ENCODE measurements around the gene IKZF1. TPM values are rescaled to one million over a fixed set of nuclear protein-coding genes. Genes with fewer than 3 reads are reported as not detected.

The IKZF1 gene
- total RNA-seq, 4 donors from 2014 or later: 25.3 to 108 (median 31.7) TPM

DNA sequence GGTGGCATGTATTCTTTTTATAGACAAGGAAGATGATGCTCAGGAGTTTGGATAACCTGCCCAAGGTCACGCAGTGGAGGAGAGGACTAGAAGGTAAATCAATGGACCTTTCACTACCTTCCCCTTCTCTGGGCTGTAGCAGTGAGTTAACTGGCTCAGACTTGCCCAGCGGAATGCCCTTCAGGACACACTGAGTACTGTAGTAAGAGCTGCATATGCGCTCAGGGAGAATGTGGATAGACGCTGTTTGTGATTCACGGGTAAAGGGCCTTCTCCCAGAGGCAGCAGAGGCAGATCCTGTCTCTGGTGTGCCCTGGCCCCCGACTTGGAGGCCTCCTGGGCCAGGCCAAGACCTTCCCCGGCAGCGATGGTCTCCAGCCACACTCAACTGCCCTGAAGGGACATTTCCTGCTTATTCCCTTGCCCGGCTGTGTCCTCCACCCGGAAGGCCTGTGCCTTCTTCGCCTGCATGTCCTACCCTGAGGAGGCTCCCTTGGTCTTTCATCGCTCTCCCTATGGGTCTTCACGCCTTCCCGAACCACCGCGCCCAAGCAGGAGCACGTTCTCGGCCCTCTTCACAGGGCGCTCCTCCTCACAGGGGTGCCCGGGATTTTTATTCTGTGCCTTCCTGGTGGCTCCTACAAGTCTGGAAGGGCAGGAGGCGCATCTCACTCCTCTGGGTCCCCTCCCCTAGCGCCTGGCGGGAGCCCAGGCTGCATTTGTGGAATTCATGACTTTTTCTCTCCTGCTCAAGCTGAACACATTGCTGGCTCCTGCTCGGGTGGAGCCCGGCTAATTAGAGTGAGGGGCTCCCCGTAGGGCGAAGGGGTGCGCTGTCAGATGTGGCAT lies 1.8 kb upstream of the IKZF1 start:
- H3K4me1 ChIP-seq: no peaks in the 10 kb centered on the region
- H3K27me3 ChIP-seq: peaks cover 0 to 2% of the 10 kb centered on the region in 2 donors
- H3K27ac ChIP-seq: peak overlapping the region in 2 of 4 donors; percentile 30 to 95
- no peak for TF ChIP-seq POLR2A (IDR thresholded peaks at IDR 0.05)
- TF ChIP-seq, protein P1, sequence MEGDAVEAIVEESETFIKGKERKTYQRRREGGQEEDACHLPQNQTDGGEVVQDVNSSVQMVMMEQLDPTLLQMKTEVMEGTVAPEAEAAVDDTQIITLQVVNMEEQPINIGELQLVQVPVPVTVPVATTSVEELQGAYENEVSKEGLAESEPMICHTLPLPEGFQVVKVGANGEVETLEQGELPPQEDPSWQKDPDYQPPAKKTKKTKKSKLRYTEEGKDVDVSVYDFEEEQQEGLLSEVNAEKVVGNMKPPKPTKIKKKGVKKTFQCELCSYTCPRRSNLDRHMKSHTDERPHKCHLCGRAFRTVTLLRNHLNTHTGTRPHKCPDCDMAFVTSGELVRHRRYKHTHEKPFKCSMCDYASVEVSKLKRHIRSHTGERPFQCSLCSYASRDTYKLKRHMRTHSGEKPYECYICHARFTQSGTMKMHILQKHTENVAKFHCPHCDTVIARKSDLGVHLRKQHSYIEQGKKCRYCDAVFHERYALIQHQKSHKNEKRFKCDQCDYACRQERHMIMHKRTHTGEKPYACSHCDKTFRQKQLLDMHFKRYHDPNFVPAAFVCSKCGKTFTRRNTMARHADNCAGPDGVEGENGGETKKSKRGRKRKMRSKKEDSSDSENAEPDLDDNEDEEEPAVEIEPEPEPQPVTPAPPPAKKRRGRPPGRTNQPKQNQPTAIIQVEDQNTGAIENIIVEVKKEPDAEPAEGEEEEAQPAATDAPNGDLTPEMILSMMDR (IDR thresholded peaks at IDR 0.05): no peak
- no peaks in the 10 kb centered on the region for H3K36me3 ChIP-seq
- no peak overlapping the region for H3K4me3 ChIP-seq
- DNase-seq: no peak
- no peaks in the 10 kb centered on the region for H3K9me3 ChIP-seq

DNA sequence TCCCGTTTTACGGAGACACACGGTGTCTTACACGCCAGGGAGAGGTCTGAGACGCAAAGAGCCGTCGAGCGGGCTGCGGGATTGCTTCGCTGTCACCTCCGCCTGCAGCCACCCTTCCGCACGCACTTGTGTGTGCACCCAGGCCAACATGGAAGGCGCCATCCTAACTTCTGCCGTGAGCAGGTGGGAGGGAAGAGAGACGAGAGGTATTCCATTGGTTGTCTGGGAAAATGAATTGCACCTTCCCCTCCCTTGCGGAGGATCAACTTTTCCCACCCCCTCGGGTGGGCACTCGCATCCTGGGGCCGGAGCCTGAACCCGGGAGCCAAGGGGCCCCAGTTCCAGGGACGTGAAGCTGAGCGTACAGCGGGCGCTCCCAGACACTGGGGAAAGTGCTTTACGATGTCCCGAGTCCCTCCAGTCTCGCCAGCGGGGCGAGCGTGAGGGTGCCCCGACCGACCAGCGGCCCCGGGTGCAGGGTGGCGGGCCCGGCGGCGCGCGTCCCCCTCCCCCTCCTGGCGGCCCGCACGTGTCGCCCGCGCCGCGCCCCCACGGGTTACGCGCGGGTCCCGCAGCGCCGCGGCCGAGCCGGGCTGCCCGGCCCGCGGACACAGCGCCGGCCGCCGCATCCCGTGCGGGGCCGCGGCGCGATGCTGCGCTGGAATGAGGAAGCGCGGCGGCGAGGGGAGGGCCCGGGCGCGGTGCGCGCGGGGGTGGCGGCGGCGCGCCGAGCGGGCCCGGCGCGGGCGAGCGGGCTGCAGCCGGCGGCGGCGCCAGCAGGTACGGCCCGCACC lies 984 bp upstream of the IKZF1 start:
- Histone ChIP-seq H3K9me3 (no peaks in the 10 kb centered on the region), H3K4me1 (no peaks in the 10 kb centered on the region), H3K36me3 (no peaks in the 10 kb centered on the region), H3K4me3 (peak overlapping the region; percentile 57 to 75 (median 64)), H3K27ac (peak overlapping the region; percentile 84 to 95 (median 87)), H3K27me3 (peaks cover 0 to 2% of the 10 kb centered on the region in 2 donors)
- TF ChIP-seq POLR2A (IDR thresholded peaks at IDR 0.05): no peak
- TF ChIP-seq, protein P1 (IDR thresholded peaks at IDR 0.05): no peak
- peak in 2 of 3 donors; percentile 44 to 58 for DNase-seq

DNA sequence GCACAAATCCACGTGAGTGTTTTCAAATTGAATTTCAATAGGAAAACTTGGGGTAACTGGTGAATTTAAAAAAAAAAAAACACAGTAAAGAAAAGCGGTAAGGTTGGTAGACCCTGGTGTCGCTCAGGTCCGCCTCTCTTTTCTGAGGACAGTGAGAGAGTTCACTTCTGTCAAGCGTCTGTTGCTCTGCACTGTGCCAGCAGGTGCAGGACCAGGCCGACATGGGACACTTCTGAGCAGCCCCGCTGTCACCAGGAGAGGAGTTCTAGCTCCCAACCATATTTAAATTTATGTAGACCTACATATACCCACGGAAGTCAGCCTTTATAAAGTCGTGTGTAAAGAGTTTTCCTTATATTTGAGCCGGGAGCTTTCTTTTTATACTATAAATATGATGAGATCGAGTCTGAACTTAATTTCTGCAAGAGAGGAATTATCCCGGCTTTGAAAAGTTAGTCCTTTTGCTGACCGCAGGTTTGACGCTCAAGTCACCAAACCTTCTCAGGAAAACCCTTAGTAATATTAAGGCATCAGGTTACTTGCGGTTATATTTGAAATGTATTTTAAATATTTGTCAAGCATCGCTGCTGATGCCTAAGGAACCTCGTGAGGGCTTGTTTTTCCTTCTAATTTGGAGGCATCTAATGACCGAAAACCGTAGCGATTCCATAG lies 531 bp downstream of the IKZF1 start:
- Histone ChIP-seq H3K4me3 (peak overlapping the region; percentile 57 to 75 (median 64)), H3K4me1 (no peaks in the 10 kb centered on the region), H3K27ac (peak overlapping the region; percentile 84 to 95 (median 87)), H3K27me3 (peaks cover 0 to 2% of the 10 kb centered on the region in 2 donors), H3K9me3 (no peaks in the 10 kb centered on the region), H3K36me3 (no peaks in the 10 kb centered on the region)
- TF ChIP-seq POLR2A (IDR thresholded peaks at IDR 0.05): peak in 1 of 2 donors; percentile 25
- TF ChIP-seq, protein P1 (IDR thresholded peaks at IDR 0.05): no peak
- DNase-seq: peak in 2 of 3 donors; percentile 80 to 89

DNA sequence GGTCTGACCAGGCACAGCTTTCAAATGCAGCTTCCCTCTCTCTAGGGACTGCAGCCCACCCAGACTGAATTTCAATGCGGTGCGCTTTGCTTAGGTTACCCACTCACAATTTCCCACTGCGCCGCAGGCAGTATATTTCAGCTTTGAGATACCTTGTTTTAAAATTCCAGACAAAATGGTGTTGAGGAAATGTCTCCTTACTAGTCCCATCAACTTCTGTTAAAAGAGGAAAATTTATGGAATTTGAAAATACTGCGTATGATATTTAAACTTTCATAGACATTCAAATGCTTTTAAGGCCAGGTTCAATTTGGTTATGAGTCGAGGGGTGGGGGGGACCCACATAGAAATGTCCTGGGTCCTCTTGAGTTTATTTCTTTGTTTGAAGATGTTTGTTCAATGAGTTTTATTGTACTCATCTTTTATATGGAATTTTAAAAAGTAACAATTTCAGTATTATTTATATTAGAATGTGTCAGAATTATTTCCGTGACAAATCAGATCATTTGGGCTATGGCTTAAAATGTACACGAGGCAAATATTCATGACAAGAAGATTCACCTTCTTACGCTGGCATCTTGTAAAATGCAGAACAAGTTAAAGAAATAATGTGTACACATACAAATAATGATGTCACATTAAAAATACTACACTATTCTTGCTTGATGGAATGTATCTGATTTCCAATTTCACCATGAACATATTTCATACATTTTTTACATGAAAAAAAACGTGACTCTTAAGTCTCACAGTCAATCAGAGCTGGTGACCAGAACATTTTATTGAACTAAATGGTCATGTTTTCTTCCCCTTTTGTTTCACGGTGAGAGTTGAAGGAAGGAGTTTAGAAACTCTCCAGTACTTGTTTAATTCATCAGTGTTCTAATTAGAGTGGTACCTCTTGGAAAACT lies 1.3 kb downstream of the IKZF1 start:
- peaks cover 0 to 2% of the 10 kb centered on the region in 2 donors for H3K27me3 ChIP-seq
- no peak for DNase-seq
- no peaks in the 10 kb centered on the region for H3K9me3 ChIP-seq
- no peak for TF ChIP-seq POLR2A (IDR thresholded peaks at IDR 0.05)
- TF ChIP-seq, protein P1 (IDR thresholded peaks at IDR 0.05): no peak
- no peaks in the 10 kb centered on the region for H3K4me1 ChIP-seq
- H3K27ac ChIP-seq: peak overlapping the region; percentile 84 to 95 (median 87)
- H3K4me3 ChIP-seq: peak overlapping the region; percentile 57 to 75 (median 64)
- H3K36me3 ChIP-seq: no peaks in the 10 kb centered on the region
